ENCODE results near the gene B3GALT5.

B3GALT5 gene

DNA sequence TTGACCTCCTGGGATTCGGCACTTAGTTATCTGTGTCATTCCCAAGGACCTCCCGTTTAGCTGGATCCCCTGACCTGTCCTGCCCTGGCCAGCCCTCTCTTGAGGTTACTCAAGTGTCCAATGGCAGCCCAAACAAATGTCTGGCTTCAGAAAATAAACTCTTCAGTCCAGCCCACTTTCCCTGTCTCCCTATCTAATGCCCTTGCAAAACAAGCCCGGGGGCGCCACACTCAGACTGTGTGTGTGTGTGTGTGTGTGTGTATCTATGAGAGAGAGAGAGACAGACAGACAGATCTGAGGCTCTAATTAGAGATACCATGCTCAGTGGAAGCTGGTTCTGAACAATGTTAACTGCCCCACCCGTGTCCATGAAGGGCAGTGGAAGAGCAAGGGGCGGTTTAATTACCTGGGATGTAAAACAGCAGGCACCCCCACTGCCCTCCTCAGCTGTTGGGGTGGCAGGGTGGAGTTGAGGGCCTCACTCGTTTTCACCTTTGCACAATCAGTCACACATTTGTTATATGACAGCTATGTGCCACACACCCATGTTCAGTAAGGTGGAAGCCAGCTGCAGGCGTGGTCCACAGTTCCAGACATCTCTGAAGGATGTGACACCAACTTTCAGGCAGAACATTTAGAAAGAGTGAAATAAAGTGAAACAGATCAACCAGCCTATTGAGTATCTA, 57.4 kb downstream of the B3GALT5 start:
- H3K27ac ChIP-seq (ENCODE audit: poor library complexity, severe bottlenecking), result no peak overlapping the region
- no peak overlapping the region for H3K4me3 ChIP-seq (ENCODE audit: severe bottlenecking)
- ATAC-seq (ENCODE audit: low read depth) (no peak), DNase-seq (ENCODE audit: low spot score) (no peak)
- no peaks in the 10 kb centered on the region for H3K36me3 ChIP-seq (ENCODE audit: low read depth)
- no peaks in the 10 kb centered on the region for H3K9me3 ChIP-seq (ENCODE audit: severe bottlenecking)
- no peaks in the 10 kb centered on the region for H3K27me3 ChIP-seq (ENCODE audit: insufficient read depth, poor library complexity, severe bottlenecking)
- TF ChIP-seq, protein P1, sequence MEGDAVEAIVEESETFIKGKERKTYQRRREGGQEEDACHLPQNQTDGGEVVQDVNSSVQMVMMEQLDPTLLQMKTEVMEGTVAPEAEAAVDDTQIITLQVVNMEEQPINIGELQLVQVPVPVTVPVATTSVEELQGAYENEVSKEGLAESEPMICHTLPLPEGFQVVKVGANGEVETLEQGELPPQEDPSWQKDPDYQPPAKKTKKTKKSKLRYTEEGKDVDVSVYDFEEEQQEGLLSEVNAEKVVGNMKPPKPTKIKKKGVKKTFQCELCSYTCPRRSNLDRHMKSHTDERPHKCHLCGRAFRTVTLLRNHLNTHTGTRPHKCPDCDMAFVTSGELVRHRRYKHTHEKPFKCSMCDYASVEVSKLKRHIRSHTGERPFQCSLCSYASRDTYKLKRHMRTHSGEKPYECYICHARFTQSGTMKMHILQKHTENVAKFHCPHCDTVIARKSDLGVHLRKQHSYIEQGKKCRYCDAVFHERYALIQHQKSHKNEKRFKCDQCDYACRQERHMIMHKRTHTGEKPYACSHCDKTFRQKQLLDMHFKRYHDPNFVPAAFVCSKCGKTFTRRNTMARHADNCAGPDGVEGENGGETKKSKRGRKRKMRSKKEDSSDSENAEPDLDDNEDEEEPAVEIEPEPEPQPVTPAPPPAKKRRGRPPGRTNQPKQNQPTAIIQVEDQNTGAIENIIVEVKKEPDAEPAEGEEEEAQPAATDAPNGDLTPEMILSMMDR (IDR thresholded peaks at IDR 0.05; ENCODE audit: poor library complexity, severe bottlenecking), result no peak
- no peaks in the 10 kb centered on the region for H3K4me1 ChIP-seq (ENCODE audit: insufficient read depth, poor library complexity, severe bottlenecking)

DNA sequence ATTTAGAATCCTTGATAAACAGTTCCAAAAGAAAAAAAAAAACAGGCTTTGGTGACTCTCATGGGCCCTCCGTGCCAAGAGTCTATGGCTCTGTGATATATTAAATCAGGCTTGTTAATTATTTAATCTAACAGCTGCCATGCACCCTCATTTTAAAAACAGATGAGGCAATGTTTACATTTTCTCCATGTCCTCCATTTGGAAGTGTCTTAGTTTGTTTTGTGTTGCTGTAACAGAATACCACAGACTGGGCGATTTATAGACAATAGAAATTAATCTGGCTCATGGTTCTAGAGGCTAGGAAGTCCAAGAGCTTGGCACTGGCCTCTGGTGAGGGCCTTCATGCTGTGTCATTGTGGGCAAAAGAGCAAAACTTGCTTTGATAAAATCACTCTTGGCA, 58.0 kb downstream of the B3GALT5 start:
- Histone ChIP-seq H3K27me3 (ENCODE audit: insufficient read depth, poor library complexity, severe bottlenecking) (no peaks in the 10 kb centered on the region), H3K9me3 (ENCODE audit: severe bottlenecking) (no peaks in the 10 kb centered on the region), H3K27ac (ENCODE audit: poor library complexity, severe bottlenecking) (no peak overlapping the region), H3K36me3 (ENCODE audit: low read depth) (no peaks in the 10 kb centered on the region), H3K4me3 (ENCODE audit: severe bottlenecking) (no peak overlapping the region), H3K4me1 (ENCODE audit: insufficient read depth, poor library complexity, severe bottlenecking) (peaks cover 2% of the 10 kb centered on the region)
- DNase-seq (ENCODE audit: low spot score) (no peak), ATAC-seq (ENCODE audit: low read depth) (no peak)
- TF ChIP-seq, protein P1 (IDR thresholded peaks at IDR 0.05; ENCODE audit: poor library complexity, severe bottlenecking), result no peak

DNA sequence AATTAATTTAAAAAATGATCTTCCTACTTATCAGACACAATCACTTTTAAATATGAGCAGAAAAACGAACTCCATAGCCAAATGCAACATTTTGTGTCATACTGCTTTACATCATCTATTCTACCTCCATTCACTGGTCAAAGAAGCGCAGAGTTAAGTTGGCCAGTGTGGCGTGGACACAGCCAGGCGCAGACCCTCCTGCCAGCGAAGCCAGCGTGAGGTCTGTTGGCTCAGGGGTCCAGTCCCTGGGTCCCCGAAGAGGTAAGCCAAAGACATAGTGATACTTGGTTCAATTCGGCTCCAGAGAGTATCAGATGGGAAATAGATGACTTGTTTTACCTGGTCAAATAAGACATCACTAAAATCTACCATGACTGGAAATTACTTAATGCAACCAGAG, 59.2 kb downstream of the B3GALT5 start:
- TF ChIP-seq, protein P1 (IDR thresholded peaks at IDR 0.05; ENCODE audit: poor library complexity, severe bottlenecking), result no peak
- Histone ChIP-seq H3K27me3 (ENCODE audit: insufficient read depth, poor library complexity, severe bottlenecking) (no peaks in the 10 kb centered on the region), H3K4me1 (ENCODE audit: insufficient read depth, poor library complexity, severe bottlenecking) (peaks cover 13% of the 10 kb centered on the region), H3K27ac (ENCODE audit: poor library complexity, severe bottlenecking) (no peak overlapping the region), H3K9me3 (ENCODE audit: severe bottlenecking) (no peaks in the 10 kb centered on the region), H3K36me3 (ENCODE audit: low read depth) (no peaks in the 10 kb centered on the region), H3K4me3 (ENCODE audit: severe bottlenecking) (no peak overlapping the region)
- ATAC-seq (ENCODE audit: low read depth) (no peak), DNase-seq (ENCODE audit: low spot score) (no peak)

DNA sequence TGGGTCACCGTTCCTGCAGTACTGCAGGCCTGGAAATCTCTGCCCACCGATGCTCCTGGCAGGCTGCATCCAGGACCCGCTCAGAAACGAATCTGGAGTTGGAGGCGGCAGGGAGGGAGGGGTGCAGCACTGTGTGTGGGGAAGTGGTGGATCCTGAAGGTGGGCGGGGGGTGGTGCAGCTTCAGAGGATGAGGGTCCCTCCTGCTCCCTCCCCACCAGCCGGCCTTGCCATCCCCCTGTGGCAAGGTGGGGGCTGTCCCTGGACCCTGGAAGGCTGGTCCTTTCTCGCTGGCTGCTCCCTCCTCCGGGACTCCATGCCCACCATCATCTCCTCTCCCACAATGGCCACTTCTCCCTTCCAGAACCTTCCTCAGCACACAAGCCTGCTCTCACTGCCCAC, 60.4 kb downstream of the B3GALT5 start:
- no peaks in the 10 kb centered on the region for H3K36me3 ChIP-seq (ENCODE audit: low read depth)
- DNase-seq (ENCODE audit: low spot score) (no peak), ATAC-seq (ENCODE audit: low read depth) (no peak)
- no peaks in the 10 kb centered on the region for H3K9me3 ChIP-seq (ENCODE audit: severe bottlenecking)
- H3K4me3 ChIP-seq (ENCODE audit: severe bottlenecking), result no peak overlapping the region
- no peak overlapping the region for H3K27ac ChIP-seq (ENCODE audit: poor library complexity, severe bottlenecking)
- peaks cover 16% of the 10 kb centered on the region for H3K4me1 ChIP-seq (ENCODE audit: insufficient read depth, poor library complexity, severe bottlenecking)
- H3K27me3 ChIP-seq (ENCODE audit: insufficient read depth, poor library complexity, severe bottlenecking), result no peaks in the 10 kb centered on the region
- TF ChIP-seq, protein P1 (IDR thresholded peaks at IDR 0.05; ENCODE audit: poor library complexity, severe bottlenecking), result no peak

DNA sequence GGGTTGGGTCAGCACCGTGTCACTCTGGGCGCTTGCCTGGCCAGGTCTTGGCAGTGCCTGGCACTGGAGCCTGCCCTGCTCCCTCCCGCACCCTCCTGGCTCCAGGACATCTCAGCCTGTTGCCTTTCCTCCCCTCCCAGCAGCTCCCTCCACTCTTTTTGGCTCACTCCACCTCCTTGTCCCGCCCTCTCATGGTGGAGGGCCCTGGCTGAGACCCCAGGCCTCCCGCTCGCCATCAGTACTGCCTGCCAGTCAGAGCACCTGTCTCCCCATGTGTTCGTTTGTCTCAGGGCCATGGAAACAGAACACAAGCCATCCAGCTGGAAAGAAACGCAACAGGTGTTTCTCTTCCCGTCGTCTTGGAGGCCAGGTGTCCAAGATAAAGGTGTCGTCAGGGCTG, 61.0 kb downstream of the B3GALT5 start:
- ATAC-seq (ENCODE audit: low read depth) (no peak), DNase-seq (ENCODE audit: low spot score) (no peak)
- Histone ChIP-seq H3K4me3 (ENCODE audit: severe bottlenecking) (no peak overlapping the region), H3K4me1 (ENCODE audit: insufficient read depth, poor library complexity, severe bottlenecking) (peaks cover 16% of the 10 kb centered on the region), H3K27ac (ENCODE audit: poor library complexity, severe bottlenecking) (no peak overlapping the region), H3K9me3 (ENCODE audit: severe bottlenecking) (no peaks in the 10 kb centered on the region), H3K27me3 (ENCODE audit: insufficient read depth, poor library complexity, severe bottlenecking) (no peaks in the 10 kb centered on the region), H3K36me3 (ENCODE audit: low read depth) (no peaks in the 10 kb centered on the region)
- TF ChIP-seq, protein P1 (IDR thresholded peaks at IDR 0.05; ENCODE audit: poor library complexity, severe bottlenecking), result no peak
